Neural progenitor cell (in vitro differentiated cells): ENCODE measurements around the gene DYSF. TPM values are rescaled to one million over a fixed set of nuclear protein-coding genes. Genes with fewer than 3 reads are reported as not detected.

ENCODE experiments used
- DNase-seq: peaks from one replicate; pipeline ENCODE4 v3.0.0-alpha.2; 2016; ENCODE audit warnings: low spot score
- H2AFZ ChIP-seq: fragments of 200-600 bp; sonication (generic); replicated peaks from 2 replicates; pipeline ENCODE4 v1.6.1; 2016; ENCODE audit warnings: antibody characterized with exemption
- H3F3A ChIP-seq: fragments of 200-600 bp; sonication (generic); 2 replicates; pipeline ENCODE4 v1.6.1; 2016; ENCODE audit warnings: antibody characterized with exemption, low read depth
- H3K27ac ChIP-seq: fragments of 200-600 bp; sonication (generic); 2 replicates; pipeline ENCODE4 v1.5.1; 2016; ENCODE audit warnings: mild to moderate bottlenecking
- H3K27me3 ChIP-seq: fragments of 200-600 bp; sonication (generic); 2 replicates; pipeline ENCODE4 v1.6.1; 2016; ENCODE audit warnings: mild to moderate bottlenecking, moderate library complexity
- H3K36me3 ChIP-seq: fragments of 200-600 bp; sonication (generic); 2 replicates; pipeline ENCODE4 v1.5.1; 2016
- H3K4me1 ChIP-seq: fragments of 200-600 bp; sonication (generic); 2 replicates; pipeline ENCODE4 v1.6.1; 2016; ENCODE audit warnings: mixed run types
- H3K4me2 ChIP-seq: fragments of 200-600 bp; sonication (generic); 2 replicates; pipeline ENCODE4 v1.6.1; 2016
- H3K4me3 ChIP-seq: fragments of 200-600 bp; sonication (generic); 2 replicates; pipeline ENCODE4 v1.5.1; 2016
- H3K79me2 ChIP-seq: fragments of 200-600 bp; sonication (generic); 2 replicates; pipeline ENCODE4 v1.6.1; 2016; ENCODE audit warnings: low read depth
- H3K9ac ChIP-seq: fragments of 200-600 bp; sonication (generic); 2 replicates; pipeline ENCODE4 v1.6.1; 2016
- H3K9me3 ChIP-seq: fragments of 200-600 bp; sonication (generic); 2 replicates; pipeline ENCODE4 v1.5.1; 2016; ENCODE audit warnings: low read depth
- H4K20me1 ChIP-seq: fragments of 200-600 bp; sonication (generic); 2 replicates; pipeline ENCODE4 v1.6.1; 2016; ENCODE audit warnings: low read depth
- H3K27ac Mint-ChIP-seq: 3 replicates; pipeline ENCODE4 v1.8.0; 2021; ENCODE audit warnings: mixed read lengths
- H3K27me3 Mint-ChIP-seq: 2 replicates; pipeline ENCODE4 v1.8.0; 2022; ENCODE audit warnings: low read depth, mild to moderate bottlenecking, inconsistent platforms, moderate library complexity, mixed read lengths; ENCODE audit not compliant: insufficient read depth
- H3K36me3 Mint-ChIP-seq: 3 replicates; pipeline ENCODE4 v1.8.0; 2021; ENCODE audit warnings: mixed read lengths
- H3K4me1 Mint-ChIP-seq: 3 replicates; pipeline ENCODE4 v1.8.0; 2021; ENCODE audit warnings: mixed read lengths
- H3K4me3 Mint-ChIP-seq: 3 replicates; pipeline ENCODE4 v1.8.0; 2021; ENCODE audit warnings: mild to moderate bottlenecking, moderate library complexity, mixed read lengths
- H3K9me3 Mint-ChIP-seq: 3 replicates; pipeline ENCODE4 v1.8.0; 2020; ENCODE audit warnings: mixed read lengths
- CTCF ChIP-seq: fragments of 200-600 bp; sonication (generic); IDR thresholded peaks from 2 replicates; pipeline ENCODE4 v1.5.1; 2017; ENCODE audit warnings: antibody characterized with exemption, mild to moderate bottlenecking
- EZH2 ChIP-seq: fragments of 200-600 bp; sonication (generic); IDR thresholded peaks from 2 replicates; pipeline ENCODE4 v1.6.1; 2017; ENCODE audit warnings: antibody characterized with exemption, mild to moderate bottlenecking, moderate library complexity
- EZH2phosphoT487 ChIP-seq: fragments of 200-600 bp; sonication (generic); IDR thresholded peaks from 2 replicates; pipeline ENCODE4 v1.6.1; 2017; ENCODE audit warnings: antibody characterized with exemption
- total RNA-seq: library from RNA; depleted of rRNA; stranded (reverse); fragments of >200 nt; gene quantifications from 2 replicates; pipeline ENCODE4 v1.2.3, GENCODE V29; 2015; ENCODE audit warnings: low replicate concordance

The DYSF gene
- total RNA-seq, 1 donor from 2014 or later: 0.39 TPM

GRCh38 chr2:71670430-71670795 lies 217.1 kb downstream of the DYSF start:
- TF ChIP-seq EZH2: no peak
- TF ChIP-seq CTCF: no peak
- no peak for TF ChIP-seq EZH2phosphoT487
- Histone ChIP-seq H3K9ac (no peak overlapping the region), H3F3A (no peaks in the 10 kb centered on the region), H3K36me3 (no peaks in the 10 kb centered on the region), H3K4me1 (no peaks in the 10 kb centered on the region), H3K4me2 (no peak overlapping the region), H3K4me3 (no peak overlapping the region), H2AFZ (no peak overlapping the region), H3K27me3 (no peaks in the 10 kb centered on the region), H3K27ac (no peak overlapping the region), H3K9me3 (no peaks in the 10 kb centered on the region), H3K79me2 (no peaks in the 10 kb centered on the region), H4K20me1 (no peaks in the 10 kb centered on the region)
- H3K27me3 Mint-ChIP-seq: peaks cover 4% of the 10 kb centered on the region
- H3K4me1 Mint-ChIP-seq: no peaks in the 10 kb centered on the region
- no peaks in the 10 kb centered on the region for H3K9me3 Mint-ChIP-seq
- no peak overlapping the region for H3K4me3 Mint-ChIP-seq
- no peaks in the 10 kb centered on the region for H3K36me3 Mint-ChIP-seq
- DNase-seq: no peak
- peak overlapping the region; percentile 90 for H3K27ac Mint-ChIP-seq

- H3K4me2 ChIP-seq: no peak overlapping the region
- no peak overlapping the region for H3K4me3 ChIP-seq
- H3K9ac ChIP-seq: no peak overlapping the region
- Mint-ChIP-seq H3K9me3 (no peaks in the 10 kb centered on the region), H3K36me3 (no peaks in the 10 kb centered on the region), H3K4me3 (no peak overlapping the region), H3K27me3 (peaks cover 2% of the 10 kb centered on the region), H3K4me1 (no peaks in the 10 kb centered on the region), H3K27ac (no peak overlapping the region)
- TF ChIP-seq EZH2phosphoT487: no peak
- TF ChIP-seq CTCF: no peak
- TF ChIP-seq EZH2: no peak
- no peaks in the 10 kb centered on the region for H3K4me1 ChIP-seq
- H2AFZ ChIP-seq: no peak overlapping the region
- H4K20me1 ChIP-seq: no peaks in the 10 kb centered on the region
- no peaks in the 10 kb centered on the region for H3F3A ChIP-seq
- no peak for DNase-seq
- no peaks in the 10 kb centered on the region for H3K27me3 ChIP-seq
- H3K9me3 ChIP-seq: no peaks in the 10 kb centered on the region
- no peak overlapping the region for H3K27ac ChIP-seq
- no peaks in the 10 kb centered on the region for H3K79me2 ChIP-seq
- H3K36me3 ChIP-seq: no peaks in the 10 kb centered on the region
Measured at GRCh38 chr2:71671203-71671854, 218.0 kb downstream of the DYSF start.

GRCh38 chr2:71671895-71672825 lies 218.8 kb downstream of the DYSF start:
- H3K9me3 ChIP-seq: no peaks in the 10 kb centered on the region
- Mint-ChIP-seq H3K4me1 (no peaks in the 10 kb centered on the region), H3K36me3 (no peaks in the 10 kb centered on the region), H3K27ac (no peak overlapping the region), H3K27me3 (peaks cover 2% of the 10 kb centered on the region), H3K4me3 (no peak overlapping the region), H3K9me3 (no peaks in the 10 kb centered on the region)
- H3K4me1 ChIP-seq: no peaks in the 10 kb centered on the region
- no peak overlapping the region for H3K4me2 ChIP-seq
- H3K9ac ChIP-seq: no peak overlapping the region
- H3K27ac ChIP-seq: no peak overlapping the region
- no peaks in the 10 kb centered on the region for H4K20me1 ChIP-seq
- H3F3A ChIP-seq: no peaks in the 10 kb centered on the region
- H3K27me3 ChIP-seq: no peaks in the 10 kb centered on the region
- no peaks in the 10 kb centered on the region for H3K36me3 ChIP-seq
- no peak overlapping the region for H3K4me3 ChIP-seq
- H3K79me2 ChIP-seq: no peaks in the 10 kb centered on the region
- H2AFZ ChIP-seq: peak overlapping the region; percentile 26
- TF ChIP-seq CTCF (peak; percentile 44), EZH2phosphoT487 (no peak), EZH2 (no peak)
- DNase-seq: peak; percentile 59
